Testis (tissue), 2 donors: ENCODE measurements around the gene ZFAND2B.

Source experiments
- POLR2A ChIP-seq: fragments of 450-650 bp; IDR thresholded peaks from one replicate; pipeline ENCODE4 v1.6.1; 2017; ENCODE audit warnings: antibody characterized with exemption, mild to moderate bottlenecking, moderate library complexity
- TF ChIP-seq, protein P1 (sequence below), 3 experiments: fragments of 450-650 bp in 2 of 3; fragments of 200-600 bp in 1 of 3; sonication (generic) in 1 of 3; IDR thresholded peaks; one replicate each; pipeline ENCODE4 v1.5.1; 2016 to 2019; ENCODE audit warnings: antibody characterized with exemption in 3 of 3, mild to moderate bottlenecking in 2 of 3, moderate library complexity in 1 of 3

DNA sequence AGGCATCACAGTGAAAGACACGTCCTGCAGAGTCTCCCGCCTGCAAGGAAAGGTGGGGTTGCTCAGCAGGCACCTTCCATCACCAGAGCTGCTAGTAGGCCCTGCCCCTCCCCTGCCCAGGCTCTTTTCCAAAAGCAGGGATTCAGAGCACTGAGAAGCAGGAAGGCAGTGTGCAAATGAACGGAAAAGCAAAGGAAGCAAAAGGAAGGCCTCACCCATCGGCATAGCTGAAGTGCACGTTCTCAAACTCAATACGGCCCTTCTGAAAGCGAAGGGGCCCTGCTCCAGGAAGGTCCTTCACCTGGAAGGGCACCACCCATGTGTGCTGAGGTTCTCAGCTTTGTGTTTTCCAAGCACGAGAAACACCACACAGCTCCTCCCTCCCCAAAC lies 6.4 kb downstream of the ZFAND2B start:
- TF ChIP-seq, protein P1, sequence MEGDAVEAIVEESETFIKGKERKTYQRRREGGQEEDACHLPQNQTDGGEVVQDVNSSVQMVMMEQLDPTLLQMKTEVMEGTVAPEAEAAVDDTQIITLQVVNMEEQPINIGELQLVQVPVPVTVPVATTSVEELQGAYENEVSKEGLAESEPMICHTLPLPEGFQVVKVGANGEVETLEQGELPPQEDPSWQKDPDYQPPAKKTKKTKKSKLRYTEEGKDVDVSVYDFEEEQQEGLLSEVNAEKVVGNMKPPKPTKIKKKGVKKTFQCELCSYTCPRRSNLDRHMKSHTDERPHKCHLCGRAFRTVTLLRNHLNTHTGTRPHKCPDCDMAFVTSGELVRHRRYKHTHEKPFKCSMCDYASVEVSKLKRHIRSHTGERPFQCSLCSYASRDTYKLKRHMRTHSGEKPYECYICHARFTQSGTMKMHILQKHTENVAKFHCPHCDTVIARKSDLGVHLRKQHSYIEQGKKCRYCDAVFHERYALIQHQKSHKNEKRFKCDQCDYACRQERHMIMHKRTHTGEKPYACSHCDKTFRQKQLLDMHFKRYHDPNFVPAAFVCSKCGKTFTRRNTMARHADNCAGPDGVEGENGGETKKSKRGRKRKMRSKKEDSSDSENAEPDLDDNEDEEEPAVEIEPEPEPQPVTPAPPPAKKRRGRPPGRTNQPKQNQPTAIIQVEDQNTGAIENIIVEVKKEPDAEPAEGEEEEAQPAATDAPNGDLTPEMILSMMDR (IDR thresholded peaks at IDR 0.05): no peak
- no peak for TF ChIP-seq POLR2A
